ENCODE measurements around the gene SIN3B. TPM values are rescaled to one million over a fixed set of nuclear protein-coding genes. Genes with fewer than 3 reads are reported as not detected.

The SIN3B gene
- total and polyA plus RNA-seq, 2 of the 13 experiments (the other 11 are each of a cell fraction or from before 2014, with no cell fraction given), result 12.9 to 25.7 TPM

DNA sequence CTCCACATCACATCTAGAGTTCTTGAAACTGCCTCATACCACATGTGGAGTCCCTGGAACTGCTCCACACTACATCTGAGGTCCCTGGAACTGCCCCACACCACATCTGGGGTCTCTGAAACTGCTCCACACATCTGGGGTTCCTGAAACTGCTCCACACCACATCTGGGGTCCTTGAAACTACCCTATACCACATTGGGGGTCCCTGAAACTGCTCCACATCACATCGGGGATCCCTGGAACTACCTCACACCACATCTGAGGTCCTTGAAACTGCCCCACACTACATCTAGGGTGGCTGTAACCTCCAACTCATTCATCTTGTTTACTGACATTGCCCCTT lies 93.4 kb downstream of the SIN3B start (continued):
- no peak for TF ChIP-seq SETDB1 (CRISPR knock-in tag; IDR thresholded peaks at IDR 0.05; ENCODE audit: borderline replicate concordance)
- no peak for TF ChIP-seq SPEN (CRISPR knock-in tag; IDR thresholded peaks at IDR 0.05; ENCODE audit: low read depth)
- TF ChIP-seq ZNF782 (CRISPR knock-in tag; IDR thresholded peaks at IDR 0.05; ENCODE audit: borderline replicate concordance), result no peak
- no peak for TF ChIP-seq ZNF768 (CRISPR knock-in tag; IDR thresholded peaks at IDR 0.05)

DNA sequence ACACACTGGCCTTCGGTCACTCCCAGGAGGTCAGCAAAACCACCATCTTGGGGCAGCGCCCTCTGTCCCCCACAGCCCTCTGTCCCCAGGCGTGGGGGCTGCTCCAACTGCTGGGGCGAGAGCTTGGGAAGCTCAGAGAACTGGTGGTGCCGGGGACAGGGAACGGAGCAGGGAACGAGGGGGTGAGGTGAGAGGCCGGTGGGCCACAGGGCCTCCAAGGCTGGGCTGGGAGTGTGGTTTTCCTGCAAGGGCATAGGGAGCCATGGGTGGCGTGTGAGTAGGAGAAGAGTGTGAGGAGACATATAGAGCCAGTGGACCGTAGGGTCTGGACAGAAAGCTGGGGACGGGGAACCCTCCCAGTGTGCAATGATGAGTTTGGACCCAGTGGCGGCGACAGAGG lies 93.8 kb downstream of the SIN3B start:
- no peak overlapping the region for H3K4me3 ChIP-seq (replicated peaks in 1 of 3; ENCODE audit: insufficient read depth in 1 of 3, low read depth in 2 of 3, low read length in 3 of 3)
- no peak overlapping the region for H3K4me2 ChIP-seq (ENCODE audit: low read depth, low read length)
- intact Hi-C loops (cut with micrococcal nuclease; ENCODE audit: unreplicated experiment), result no loop called here
- CTCF ChIA-PET (ENCODE audit: low intra/inter-chr PET ratio, low total read pairs), result no interaction called here
- H2AFZ ChIP-seq (ENCODE audit: low read length), result no peak overlapping the region
- no peaks in the 10 kb centered on the region for H3K36me3 ChIP-seq (replicated peaks in 1 of 2; ENCODE audit: control insufficient read depth in 1 of 2, insufficient read depth in 2 of 2, low read length in 2 of 2)
- H3K9me3 ChIP-seq (ENCODE audit: low read length), result no peaks in the 10 kb centered on the region
- POLR2A ChIA-PET, result no interaction called here
- H3K4me1 ChIP-seq (ENCODE audit: insufficient read depth, low read length), result no peaks in the 10 kb centered on the region
- 38% methylated on average over 13 of the region's 13 CpGs for WGBS (ENCODE audit: low lambda C conversion rate)
- H3K27me3 ChIP-seq (ENCODE audit: control insufficient read depth in 1 of 2, insufficient read depth in 2 of 2, low read length in 2 of 2), result peaks cover 3 to 15% of the 10 kb centered on the region in 2 experiments; a peak in 4 of 5 replicates
- H3K27ac ChIP-seq (ENCODE audit: extremely low read length, insufficient read depth, low read length), result no peak overlapping the region
- DNase-seq (ENCODE audit: low spot score) (no peak), ATAC-seq (no peak), FAIRE-seq (no peak)
- TF ChIP-seq, protein P1, sequence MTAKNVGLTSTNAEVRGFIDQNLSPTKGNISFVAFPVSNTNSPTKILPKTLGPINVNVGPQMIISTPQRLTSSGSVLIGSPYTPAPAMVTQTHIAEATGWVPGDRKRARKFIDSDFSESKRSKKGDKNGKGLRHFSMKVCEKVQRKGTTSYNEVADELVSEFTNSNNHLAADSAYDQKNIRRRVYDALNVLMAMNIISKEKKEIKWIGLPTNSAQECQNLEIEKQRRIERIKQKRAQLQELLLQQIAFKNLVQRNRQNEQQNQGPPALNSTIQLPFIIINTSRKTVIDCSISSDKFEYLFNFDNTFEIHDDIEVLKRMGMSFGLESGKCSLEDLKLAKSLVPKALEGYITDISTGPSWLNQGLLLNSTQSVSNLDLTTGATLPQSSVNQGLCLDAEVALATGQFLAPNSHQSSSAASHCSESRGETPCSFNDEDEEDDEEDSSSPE (CRISPR knock-in tag; IDR thresholded peaks at IDR 0.05), result no peak
- TF ChIP-seq ADNP (CRISPR knock-in tag; IDR thresholded peaks at IDR 0.05), result no peak
- no peak for TF ChIP-seq ZBTB20 (CRISPR knock-in tag; IDR thresholded peaks at IDR 0.05; ENCODE audit: borderline replicate concordance, low read depth)
- TF ChIP-seq, protein P2, sequence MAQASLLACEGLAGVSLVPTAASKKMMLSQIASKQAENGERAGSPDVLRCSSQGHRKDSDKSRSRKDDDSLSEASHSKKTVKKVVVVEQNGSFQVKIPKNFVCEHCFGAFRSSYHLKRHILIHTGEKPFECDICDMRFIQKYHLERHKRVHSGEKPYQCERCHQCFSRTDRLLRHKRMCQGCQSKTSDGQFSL (CRISPR knock-in tag; IDR thresholded peaks at IDR 0.05), result no peak
- TF ChIP-seq ELF1 (CRISPR knock-in tag; IDR thresholded peaks at IDR 0.05), result no peak
- no peak for TF ChIP-seq ZNF891 (CRISPR knock-in tag; IDR thresholded peaks at IDR 0.05)
- no peak for TF ChIP-seq ZBTB42 (CRISPR knock-in tag; IDR thresholded peaks at IDR 0.05)
- TF ChIP-seq ZNF720 (CRISPR knock-in tag; IDR thresholded peaks at IDR 0.05), result no peak
- TF ChIP-seq, protein P3, sequence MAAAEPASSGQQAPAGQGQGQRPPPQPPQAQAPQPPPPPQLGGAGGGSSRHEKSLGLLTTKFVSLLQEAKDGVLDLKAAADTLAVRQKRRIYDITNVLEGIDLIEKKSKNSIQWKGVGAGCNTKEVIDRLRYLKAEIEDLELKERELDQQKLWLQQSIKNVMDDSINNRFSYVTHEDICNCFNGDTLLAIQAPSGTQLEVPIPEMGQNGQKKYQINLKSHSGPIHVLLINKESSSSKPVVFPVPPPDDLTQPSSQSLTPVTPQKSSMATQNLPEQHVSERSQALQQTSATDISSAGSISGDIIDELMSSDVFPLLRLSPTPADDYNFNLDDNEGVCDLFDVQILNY (CRISPR knock-in tag; conservative IDR thresholded peaks at IDR 0.05), result no peak
- TF ChIP-seq MIER3 (CRISPR knock-in tag; IDR thresholded peaks at IDR 0.05; ENCODE audit: borderline replicate concordance), result no peak
- TF ChIP-seq ZSCAN5A (CRISPR knock-in tag; IDR thresholded peaks at IDR 0.05; ENCODE audit: borderline replicate concordance), result no peak
- TF ChIP-seq ZNF251 (CRISPR knock-in tag; IDR thresholded peaks at IDR 0.05), result no peak
- in situ Hi-C loops (cut with HindIII; ENCODE audit: extremely low pct_ligation_motif_present, low pct_unique_long_range_greater_than_20kb), result no loop called here
- H3K79me2 ChIP-seq (ENCODE audit: insufficient read depth, low read length), result no peaks in the 10 kb centered on the region
- H4K20me1 ChIP-seq (ENCODE audit: insufficient read depth, low read length), result no peaks in the 10 kb centered on the region
- no peak overlapping the region for H3K9ac ChIP-seq (ENCODE audit: insufficient read depth, low read depth, low read length)
- BruUV-seq (replicated peaks), result no TSS peak
